Measurements from ENCODE around the gene BRPF3. TPM values are rescaled to one million over a fixed set of nuclear protein-coding genes. Genes with fewer than 3 reads are reported as not detected.

The BRPF3 gene
- total RNA-seq, 1 donor from 2014 or later = 19.2 TPM

- TF ChIP-seq CTCF (IDR thresholded peaks at IDR 0.05; ENCODE audit: insufficient read depth, low read length, poor library complexity, severe bottlenecking) = no peak
- H3K4me3 ChIP-seq (ENCODE audit: low read depth, low read length) = no peak overlapping the region
- H3K27me3 ChIP-seq (ENCODE audit: control insufficient read depth, insufficient read depth, low read length) = peaks cover 19% of the 10 kb centered on the region
- H3K36me3 ChIP-seq (ENCODE audit: control insufficient read depth, insufficient read depth, low read length) = no peaks in the 10 kb centered on the region
- no peak for DNase-seq (ENCODE audit: low read depth)
Observed at GRCh38 chr6:36273067-36273466, 76.5 kb downstream of the BRPF3 start.

GRCh38 chr6:36273802-36274514 lies 77.4 kb downstream of the BRPF3 start:
- DNase-seq (ENCODE audit: low read depth) = no peak
- TF ChIP-seq CTCF (IDR thresholded peaks at IDR 0.05; ENCODE audit: insufficient read depth, low read length, poor library complexity, severe bottlenecking) = no peak
- H3K27me3 ChIP-seq (ENCODE audit: control insufficient read depth, insufficient read depth, low read length) = peaks cover 21% of the 10 kb centered on the region
- H3K36me3 ChIP-seq (ENCODE audit: control insufficient read depth, insufficient read depth, low read length) = no peaks in the 10 kb centered on the region
- no peak overlapping the region for H3K4me3 ChIP-seq (ENCODE audit: low read depth, low read length)

GRCh38 chr6:36276581-36277536 lies 80.3 kb downstream of the BRPF3 start:
- no peak for DNase-seq (ENCODE audit: low read depth)
- TF ChIP-seq CTCF (IDR thresholded peaks at IDR 0.05; ENCODE audit: insufficient read depth, low read length, poor library complexity, severe bottlenecking) = no peak
- peaks cover 13% of the 10 kb centered on the region for H3K27me3 ChIP-seq (ENCODE audit: control insufficient read depth, insufficient read depth, low read length)

GRCh38 chr6:36277946-36278470 lies 81.5 kb downstream of the BRPF3 start:
- TF ChIP-seq CTCF (IDR thresholded peaks at IDR 0.05; ENCODE audit: insufficient read depth, low read length, poor library complexity, severe bottlenecking) = no peak

More at GRCh38 chr6:36276581-36277536, 80.3 kb downstream of the BRPF3 start:
- H3K36me3 ChIP-seq (ENCODE audit: control insufficient read depth, insufficient read depth, low read length) = no peaks in the 10 kb centered on the region
- no peak overlapping the region for H3K4me3 ChIP-seq (ENCODE audit: low read depth, low read length)

GRCh38 chr6:36280467-36280866 lies 83.9 kb downstream of the BRPF3 start:
- no peak for TF ChIP-seq CTCF (IDR thresholded peaks at IDR 0.05; ENCODE audit: insufficient read depth, low read length, poor library complexity, severe bottlenecking)
- no peaks in the 10 kb centered on the region for H3K36me3 ChIP-seq (ENCODE audit: control insufficient read depth, insufficient read depth, low read length)
- H3K27me3 ChIP-seq (ENCODE audit: control insufficient read depth, insufficient read depth, low read length) = peaks cover 28% of the 10 kb centered on the region
- H3K4me3 ChIP-seq (ENCODE audit: low read depth, low read length) = no peak overlapping the region
- no peak for DNase-seq (ENCODE audit: low read depth)

More at GRCh38 chr6:36277946-36278470, 81.5 kb downstream of the BRPF3 start:
- Histone ChIP-seq H3K36me3 (ENCODE audit: control insufficient read depth, insufficient read depth, low read length) (no peaks in the 10 kb centered on the region), H3K4me3 (ENCODE audit: low read depth, low read length) (no peak overlapping the region), H3K27me3 (ENCODE audit: control insufficient read depth, insufficient read depth, low read length) (peaks cover 13% of the 10 kb centered on the region)
- DNase-seq (ENCODE audit: low read depth) = no peak
